GM10266 (cell line): Measurements from ENCODE around the gene COLEC12.

ENCODE experiments used
- DNase-seq: peaks from one replicate; pipeline ENCODE4 v3.0.0; 2012; ENCODE audit errors: extremely low spot score
- CTCF ChIP-seq: IDR thresholded peaks from 2 replicates; pipeline ENCODE4 v1.5.1; 2012; ENCODE audit warnings: mild to moderate bottlenecking, low read depth; ENCODE audit not compliant: control insufficient read depth, insufficient read depth; ENCODE audit errors: missing control alignments

COLEC12 gene

GRCh38 chr18:452816-453215 is 47.7 kb downstream of the COLEC12 start:
- no peak for DNase-seq
- no peak for TF ChIP-seq CTCF

GRCh38 chr18:449374-449773 is 51.1 kb downstream of the COLEC12 start:
- no peak for TF ChIP-seq CTCF
- DNase-seq, result no peak

GRCh38 chr18:448116-448790 is 52.2 kb downstream of the COLEC12 start:
- DNase-seq, result no peak

DNA sequence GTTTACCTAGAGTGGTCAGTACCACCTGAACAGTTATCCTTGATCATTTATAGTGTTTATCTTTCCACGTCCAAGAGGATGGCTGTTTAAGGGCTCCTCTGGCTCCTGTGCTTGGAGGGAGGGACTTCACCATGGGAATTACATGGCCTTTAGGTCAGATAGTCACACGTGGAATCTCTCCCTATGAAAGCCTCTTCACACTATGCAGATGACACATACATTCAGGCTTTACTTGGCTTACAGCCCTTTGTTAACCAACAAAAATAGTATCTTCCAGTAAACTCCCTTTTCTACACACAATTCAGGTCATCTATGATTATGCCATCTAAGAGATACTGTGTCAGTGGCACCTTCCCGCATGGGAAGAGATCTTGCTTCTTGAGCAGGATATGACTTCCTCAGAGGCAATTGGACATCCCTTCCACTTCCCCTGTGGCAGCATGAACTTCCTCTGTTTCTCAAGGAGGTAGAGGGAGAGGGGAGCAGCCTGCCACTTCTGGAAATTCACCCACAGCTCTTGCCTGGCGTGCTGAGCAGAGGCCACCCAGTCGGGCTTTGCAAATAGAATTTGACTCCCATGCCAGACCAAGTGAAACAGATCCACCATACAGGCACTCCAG is 53.5 kb downstream of the COLEC12 start:
- no peak for TF ChIP-seq CTCF
- no peak for DNase-seq

More at GRCh38 chr18:448116-448790, 52.2 kb downstream of the COLEC12 start:
- TF ChIP-seq CTCF, result no peak

DNA sequence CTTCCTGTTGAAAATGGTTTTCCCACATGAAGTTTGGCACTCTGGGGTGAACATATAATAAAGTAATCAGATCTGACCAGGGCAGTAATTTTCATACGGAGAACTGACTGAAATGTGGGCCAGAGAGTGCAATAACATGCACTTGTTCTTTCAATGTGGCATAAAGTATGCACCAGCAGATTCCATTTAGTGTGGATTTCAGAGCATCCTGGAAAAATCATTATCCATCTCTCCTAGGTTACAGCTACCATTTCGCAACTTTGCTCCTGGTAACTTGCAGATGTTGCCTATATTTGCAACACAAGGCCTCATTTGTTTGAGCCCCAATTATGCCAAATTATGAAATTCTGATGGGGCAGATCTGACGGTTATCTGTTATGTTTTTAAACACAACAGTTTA is 55.4 kb downstream of the COLEC12 start:
- DNase-seq, result no peak
- TF ChIP-seq CTCF, result no peak

DNA sequence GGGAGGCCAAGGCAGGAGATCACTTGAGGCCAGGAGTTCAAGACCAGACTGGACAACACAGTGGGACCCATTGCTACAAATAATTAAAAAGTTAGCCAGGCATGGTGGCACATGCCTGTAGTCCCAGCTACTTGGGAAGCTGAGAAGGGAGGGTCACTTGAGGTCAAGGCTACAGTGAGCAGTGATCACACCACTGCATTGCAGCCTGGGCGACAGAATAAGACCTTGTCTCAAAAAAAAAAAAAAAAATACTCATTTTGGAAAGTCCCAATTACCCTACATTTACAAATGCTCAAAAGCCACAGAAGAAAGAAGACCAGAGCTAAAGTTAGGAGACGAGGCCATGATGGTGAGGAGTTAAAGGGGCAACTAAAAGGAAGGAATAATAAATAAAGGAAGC is 61.9 kb downstream of the COLEC12 start:
- DNase-seq, result no peak
- TF ChIP-seq CTCF, result no peak

- no peak for DNase-seq
- TF ChIP-seq CTCF, result no peak
Observed at GRCh38 chr18:435940-436339, 64.6 kb downstream of the COLEC12 start.
